Spleen (tissue), 7 donors: ENCODE measurements around the gene TSC1.

Experiments
- POLR2A ChIP-seq, 3 donors: fragments of 450-650 bp; IDR thresholded peaks; one replicate each; pipeline ENCODE4 v1.5.1; 2017; ENCODE audit warnings: antibody characterized with exemption in 3 of 3, mild to moderate bottlenecking in 1 of 3
- POLR2AphosphoS5 ChIP-seq, 3 donors: sonication (generic); formaldehyde crosslinking; IDR thresholded peaks; one replicate each; pipeline ENCODE4 v1.5.1; 2017; ENCODE audit warnings: antibody characterized with exemption in 3 of 3
- TF ChIP-seq, protein P1 (sequence below), 11 experiments: fragments of 200-600 bp in 7 of 11; fragments of 450-650 bp in 4 of 11; sonication (generic) in 4 of 11; IDR thresholded peaks in 8 of 11; conservative IDR thresholded peaks in 3 of 11; 1 replicate in 7 of 11; 2 replicates in 4 of 11; pipeline versions ENCODE4 v1.4.0 to v1.8.0; 2016 to 2021; ENCODE audit warnings: antibody characterized with exemption in 11 of 11, inconsistent platforms in 4 of 11, mild to moderate bottlenecking in 1 of 11
- donor health status: DM: no; HTN: no; CAD: no; lungs with moderate emphysema.
- donor health status: DM: no; HTN: no; CAD: no.
- donor health status: DM: no; HTN: no; CAD: no.

DNA sequence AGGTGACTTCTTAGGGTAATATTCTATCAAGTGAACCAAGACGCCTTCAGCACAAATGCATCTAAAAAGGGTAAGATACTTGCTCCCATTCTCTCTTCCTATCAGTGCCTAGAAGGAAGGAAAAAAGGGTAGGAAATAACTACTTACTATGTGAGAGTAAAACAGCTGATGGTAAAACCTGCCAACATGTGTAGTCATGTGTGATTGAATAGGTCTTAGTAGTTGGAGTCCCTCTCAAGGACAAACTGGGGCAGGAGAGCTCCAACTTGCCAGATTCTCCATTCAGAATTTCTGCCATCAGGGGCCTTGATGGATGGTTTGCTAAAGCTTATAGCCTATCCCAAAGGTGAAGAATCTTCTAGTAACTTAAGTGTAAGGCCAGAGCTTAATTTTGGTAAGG, 5.2 kb downstream of the TSC1 start:
- TF ChIP-seq, protein P1, sequence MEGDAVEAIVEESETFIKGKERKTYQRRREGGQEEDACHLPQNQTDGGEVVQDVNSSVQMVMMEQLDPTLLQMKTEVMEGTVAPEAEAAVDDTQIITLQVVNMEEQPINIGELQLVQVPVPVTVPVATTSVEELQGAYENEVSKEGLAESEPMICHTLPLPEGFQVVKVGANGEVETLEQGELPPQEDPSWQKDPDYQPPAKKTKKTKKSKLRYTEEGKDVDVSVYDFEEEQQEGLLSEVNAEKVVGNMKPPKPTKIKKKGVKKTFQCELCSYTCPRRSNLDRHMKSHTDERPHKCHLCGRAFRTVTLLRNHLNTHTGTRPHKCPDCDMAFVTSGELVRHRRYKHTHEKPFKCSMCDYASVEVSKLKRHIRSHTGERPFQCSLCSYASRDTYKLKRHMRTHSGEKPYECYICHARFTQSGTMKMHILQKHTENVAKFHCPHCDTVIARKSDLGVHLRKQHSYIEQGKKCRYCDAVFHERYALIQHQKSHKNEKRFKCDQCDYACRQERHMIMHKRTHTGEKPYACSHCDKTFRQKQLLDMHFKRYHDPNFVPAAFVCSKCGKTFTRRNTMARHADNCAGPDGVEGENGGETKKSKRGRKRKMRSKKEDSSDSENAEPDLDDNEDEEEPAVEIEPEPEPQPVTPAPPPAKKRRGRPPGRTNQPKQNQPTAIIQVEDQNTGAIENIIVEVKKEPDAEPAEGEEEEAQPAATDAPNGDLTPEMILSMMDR (IDR thresholded peaks at IDR 0.05 in 8 of 11, conservative IDR thresholded peaks at IDR 0.05 in 3 of 11) = no peak
- TF ChIP-seq POLR2AphosphoS5 (IDR thresholded peaks at IDR 0.05) (no peak), POLR2A (IDR thresholded peaks at IDR 0.05) (no peak)
